Measurements from ENCODE around the gene DNM3.

DNM3 gene

GRCh38 chr1:172089768-172090510 is 248.6 kb downstream of the DNM3 start:
- peak; percentile 16 for DNase-seq (ENCODE audit: extremely low read depth, low read depth)
- TF ChIP-seq, protein P1, sequence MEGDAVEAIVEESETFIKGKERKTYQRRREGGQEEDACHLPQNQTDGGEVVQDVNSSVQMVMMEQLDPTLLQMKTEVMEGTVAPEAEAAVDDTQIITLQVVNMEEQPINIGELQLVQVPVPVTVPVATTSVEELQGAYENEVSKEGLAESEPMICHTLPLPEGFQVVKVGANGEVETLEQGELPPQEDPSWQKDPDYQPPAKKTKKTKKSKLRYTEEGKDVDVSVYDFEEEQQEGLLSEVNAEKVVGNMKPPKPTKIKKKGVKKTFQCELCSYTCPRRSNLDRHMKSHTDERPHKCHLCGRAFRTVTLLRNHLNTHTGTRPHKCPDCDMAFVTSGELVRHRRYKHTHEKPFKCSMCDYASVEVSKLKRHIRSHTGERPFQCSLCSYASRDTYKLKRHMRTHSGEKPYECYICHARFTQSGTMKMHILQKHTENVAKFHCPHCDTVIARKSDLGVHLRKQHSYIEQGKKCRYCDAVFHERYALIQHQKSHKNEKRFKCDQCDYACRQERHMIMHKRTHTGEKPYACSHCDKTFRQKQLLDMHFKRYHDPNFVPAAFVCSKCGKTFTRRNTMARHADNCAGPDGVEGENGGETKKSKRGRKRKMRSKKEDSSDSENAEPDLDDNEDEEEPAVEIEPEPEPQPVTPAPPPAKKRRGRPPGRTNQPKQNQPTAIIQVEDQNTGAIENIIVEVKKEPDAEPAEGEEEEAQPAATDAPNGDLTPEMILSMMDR (IDR thresholded peaks at IDR 0.05; ENCODE audit: low read depth, low read length): peak; percentile 70

GRCh38 chr1:172090511-172090817 is 249.2 kb downstream of the DNM3 start:
- no peak for DNase-seq (ENCODE audit: extremely low read depth, low read depth)
- TF ChIP-seq, protein P1 (IDR thresholded peaks at IDR 0.05; ENCODE audit: low read depth, low read length): no peak

GRCh38 chr1:172095846-172096245 is 254.5 kb downstream of the DNM3 start:
- DNase-seq (ENCODE audit: extremely low read depth, low read depth): no peak
- TF ChIP-seq, protein P1 (IDR thresholded peaks at IDR 0.05; ENCODE audit: low read depth, low read length): no peak

DNA sequence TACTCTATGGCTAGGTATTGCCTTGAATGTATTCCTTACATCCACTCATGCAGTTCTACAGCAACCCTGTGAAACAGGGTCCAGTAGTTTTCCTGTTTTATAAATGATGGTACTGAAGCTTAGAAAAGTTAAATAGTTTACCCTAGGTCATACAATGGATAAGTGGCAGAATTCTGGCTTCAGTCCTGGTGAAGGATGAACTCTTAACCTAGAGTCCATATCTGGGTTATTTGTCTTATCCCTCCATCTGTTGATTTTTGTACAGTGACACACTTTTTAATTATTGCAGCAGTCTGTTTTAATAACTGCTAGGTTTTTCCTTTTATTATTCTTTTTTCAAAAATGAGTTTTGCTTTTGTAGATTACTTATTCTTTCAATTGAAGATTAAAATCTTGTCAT is 263.9 kb downstream of the DNM3 start:
- TF ChIP-seq, protein P1 (IDR thresholded peaks at IDR 0.05; ENCODE audit: low read depth, low read length): no peak
- DNase-seq (ENCODE audit: extremely low read depth, low read depth): no peak

DNA sequence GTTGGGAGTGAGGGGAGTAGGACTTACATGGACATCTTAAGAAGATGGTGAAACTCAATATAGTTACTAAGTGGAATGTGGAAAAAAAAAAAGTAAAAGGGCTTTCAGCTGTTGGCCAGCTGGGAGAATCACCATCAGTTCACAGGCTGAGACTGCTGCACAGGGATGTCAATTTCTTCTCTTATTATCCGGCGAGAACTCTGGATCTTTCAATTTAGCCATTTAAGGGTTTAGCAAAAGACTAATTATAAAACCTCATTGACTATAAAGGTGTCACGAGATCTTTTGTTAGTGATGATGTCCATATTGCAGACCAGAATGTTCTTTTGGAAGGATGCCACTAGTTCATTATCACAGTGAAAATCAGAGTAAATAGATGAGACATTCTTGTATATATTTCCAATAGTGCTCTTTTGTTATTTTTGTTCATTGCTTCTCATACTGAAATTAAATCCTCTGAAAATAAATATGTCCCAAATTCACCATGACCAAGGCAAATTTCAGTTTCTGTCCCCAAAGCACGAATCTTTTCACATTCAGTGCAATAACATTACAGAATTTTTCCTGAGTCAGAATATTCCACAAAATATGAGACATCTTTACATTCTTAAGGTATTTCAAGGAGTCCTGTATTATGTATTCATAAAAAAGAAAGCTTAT is 266.1 kb downstream of the DNM3 start:
- TF ChIP-seq, protein P1 (IDR thresholded peaks at IDR 0.05; ENCODE audit: low read depth, low read length): no peak
- DNase-seq (ENCODE audit: extremely low read depth, low read depth): peak; percentile 14

DNA sequence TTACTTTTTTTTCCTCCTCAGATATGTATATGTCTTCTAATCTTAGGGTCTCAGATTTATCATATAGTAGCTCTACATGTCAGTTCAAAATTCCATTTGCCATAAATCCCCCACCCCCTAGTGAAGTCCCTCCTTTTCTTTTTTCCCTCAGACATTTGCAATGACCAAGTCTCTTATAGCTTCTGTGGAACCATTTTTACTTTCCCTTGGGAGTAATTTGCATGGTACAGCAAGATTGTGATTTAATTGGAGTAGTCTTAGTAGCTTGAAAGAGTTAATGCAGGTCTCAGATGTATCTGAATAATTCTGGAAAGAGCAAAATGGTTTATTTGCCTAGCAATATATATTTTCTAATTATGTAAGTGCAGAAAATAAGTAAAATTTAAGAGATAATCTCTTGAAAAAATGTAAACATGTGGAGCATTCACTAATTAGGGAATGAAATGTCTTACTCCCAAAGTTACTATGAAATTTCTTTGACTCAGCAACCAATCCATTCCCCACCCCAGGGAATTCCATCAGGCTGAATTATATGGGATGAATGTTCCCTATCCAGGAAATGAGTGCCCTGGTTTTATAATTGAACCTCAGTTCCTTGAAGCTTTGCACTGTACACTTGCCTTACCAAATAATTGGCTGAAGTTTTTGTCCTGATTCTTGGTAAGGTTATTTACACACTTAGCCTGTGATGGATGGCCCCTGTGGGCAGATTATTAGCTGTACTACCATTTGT is 267.0 kb downstream of the DNM3 start:
- TF ChIP-seq, protein P1 (IDR thresholded peaks at IDR 0.05; ENCODE audit: low read depth, low read length): no peak
- no peak for DNase-seq (ENCODE audit: extremely low read depth, low read depth)

DNA sequence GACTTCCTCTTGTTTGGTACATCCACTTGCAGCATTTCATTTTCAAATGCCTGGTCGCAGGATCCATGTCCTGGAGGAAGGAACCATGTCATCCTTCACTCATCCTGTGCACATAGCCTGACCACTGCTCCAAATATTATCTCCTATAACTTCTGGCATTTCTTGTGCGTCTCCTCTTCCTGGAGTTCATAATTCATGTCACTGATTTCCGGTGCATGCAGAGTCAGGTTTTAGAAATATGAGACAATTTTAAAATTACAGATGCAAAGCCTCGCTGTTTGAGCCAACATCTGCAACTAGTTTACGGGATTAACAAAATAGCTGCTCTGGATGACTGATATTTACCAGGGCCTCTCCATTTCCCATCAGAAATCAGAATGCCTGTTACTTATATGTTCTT is 268.1 kb downstream of the DNM3 start:
- DNase-seq (ENCODE audit: extremely low read depth, low read depth): peak; percentile 27
- TF ChIP-seq, protein P1 (IDR thresholded peaks at IDR 0.05; ENCODE audit: low read depth, low read length): no peak

All from AG09319 (cell line).